Activated naive CD8-positive, alpha-beta T cell treated with anti-CD3 and anti-CD28 coated beads, Interleukin-2, amount 10 ng/mL, durations not matched to agents 7 days and 5 days (primary cell): ENCODE data around the gene SELENOT. TPM values are rescaled to one million over a fixed set of nuclear protein-coding genes. Genes with fewer than 3 reads are reported as not detected.
"Not testable (repeated sequence)": the region's sequence is repeated elsewhere in the genome, so short reads cannot be mapped to it uniquely, and the experiment has no call there.

Source experiments
- ATAC-seq: fragments of 150-1000 bp; cut with Tn5 transposase; one replicate; pipeline ENCODE4 v1.10.0; 2021; ENCODE audit warnings: low read depth, moderate library complexity
- POLR2A ChIA-PET: fragments of 350-600 bp; sonication (Branson Sonifier 250); formaldehyde crosslinking; loops from one replicate; lab custom pipeline; 2021; ENCODE audit warnings: antibody characterized with exemption; lab: Charles Lee
- DNase-seq: peaks from one replicate; pipeline ENCODE4 v3.0.0; 2021
- H3K27ac Mint-ChIP-seq: one replicate; pipeline ENCODE4 v1.8.0; 2022; ENCODE audit warnings: mild to moderate bottlenecking, mixed read lengths
- H3K27me3 Mint-ChIP-seq: one replicate; pipeline ENCODE4 v1.8.0; 2022; ENCODE audit warnings: mild to moderate bottlenecking, moderate library complexity, mixed read lengths
- H3K36me3 Mint-ChIP-seq: one replicate; pipeline ENCODE4 v1.8.0; 2021; ENCODE audit warnings: mild to moderate bottlenecking, mixed read lengths
- H3K4me1 Mint-ChIP-seq: one replicate; pipeline ENCODE4 v1.8.0; 2021; ENCODE audit warnings: mixed read lengths
- H3K4me3 Mint-ChIP-seq: one replicate; pipeline ENCODE4 v1.8.0; 2022; ENCODE audit warnings: mild to moderate bottlenecking, moderate library complexity, mixed read lengths
- H3K9me3 Mint-ChIP-seq: one replicate; pipeline ENCODE4 v1.8.0; 2021; ENCODE audit warnings: mixed read lengths
- total RNA-seq, 2 experiments: library from RNA; stranded (reverse); gene quantifications; one replicate each; pipeline ENCODE4 v1.2.3, GENCODE V29; 2021

Gene SELENOT
- total RNA-seq, 2 experiments from 2014 or later = 92.5 to 94.2 TPM

DNA sequence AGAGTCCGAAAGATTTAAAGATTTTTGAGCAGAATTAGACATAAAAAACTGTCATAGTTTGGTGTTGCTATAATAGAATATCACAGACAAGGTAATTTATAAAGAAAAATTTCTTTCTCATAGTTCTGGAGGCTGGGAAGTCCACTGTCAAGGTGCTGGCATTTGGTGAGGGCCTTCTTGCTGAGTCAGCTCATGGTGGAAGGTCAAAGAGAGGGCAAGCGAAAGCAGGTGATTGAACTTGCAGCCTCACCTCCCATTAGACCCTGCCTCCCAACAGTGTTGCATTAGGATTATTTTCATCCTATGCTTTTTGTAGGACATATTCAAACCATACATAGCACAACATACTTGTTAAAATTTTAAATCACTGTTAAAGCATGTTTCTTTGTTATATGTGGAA is 9.9 kb downstream of the SELENOT start:
- Mint-ChIP-seq H3K9me3 (no peaks in the 10 kb centered on the region), H3K27me3 (no peaks in the 10 kb centered on the region), H3K4me1 (peaks cover 42% of the 10 kb centered on the region), H3K27ac (no peak overlapping the region), H3K4me3 (no peak overlapping the region), H3K36me3 (peaks cover 37% of the 10 kb centered on the region)
- ATAC-seq (no peak), DNase-seq (no peak)
- POLR2A ChIA-PET = interaction anchor here (0.7 kb wide), 1 partner anchor 69 kb away, joined by 3 read pairs; no protein-coding TSS in a partner anchor

DNA sequence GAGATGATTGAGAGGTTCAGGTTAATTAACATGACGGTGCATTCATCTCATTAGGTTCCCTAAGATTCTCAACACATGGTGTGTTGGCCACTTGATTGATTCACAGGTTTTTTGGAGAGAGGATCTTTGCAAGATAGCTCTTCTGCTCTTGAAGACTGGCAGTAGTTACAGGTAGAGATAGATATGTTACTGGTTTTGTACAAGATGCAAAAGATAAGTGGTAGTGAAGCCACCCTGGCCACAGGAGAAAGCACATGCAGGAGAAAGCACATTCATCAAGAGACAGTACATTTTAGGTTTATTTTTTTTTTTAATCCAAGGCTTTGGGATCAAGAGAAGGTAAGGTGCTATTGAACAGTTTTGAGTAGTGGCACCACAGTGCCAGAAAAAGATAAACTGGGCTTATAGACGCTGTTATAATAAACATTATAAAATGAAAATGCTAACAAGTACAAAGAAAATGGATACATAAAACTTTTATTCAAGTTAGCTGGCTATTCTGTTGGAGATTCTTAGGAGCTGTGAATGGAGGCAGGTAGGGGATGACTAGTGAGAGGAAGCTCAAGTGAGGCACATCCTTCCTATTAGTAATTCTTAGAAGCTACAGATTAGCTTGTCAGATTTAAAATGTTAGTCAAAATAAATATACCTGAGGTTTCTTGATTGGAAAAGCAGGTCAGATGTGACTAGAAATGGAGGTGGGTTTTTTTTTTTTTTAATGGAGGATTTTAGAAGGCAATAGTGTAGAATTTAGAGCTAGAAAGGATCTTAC is 10.8 kb downstream of the SELENOT start:
- Mint-ChIP-seq H3K9me3 (no peaks in the 10 kb centered on the region), H3K36me3 (peaks cover 45% of the 10 kb centered on the region), H3K27me3 (no peaks in the 10 kb centered on the region), H3K27ac (peak overlapping the region; percentile 52), H3K4me3 (peak overlapping the region; percentile 1), H3K4me1 (peaks cover 38% of the 10 kb centered on the region)
- DNase-seq = no peak
- no peak for ATAC-seq
- POLR2A ChIA-PET = interaction anchor here (0.7 to 1.2 kb wide), 3 partner anchors 11 to 587 kb away, joined by 3 to 6 read pairs (median 3); partner anchors contain the start of gene SELENOT

DNA sequence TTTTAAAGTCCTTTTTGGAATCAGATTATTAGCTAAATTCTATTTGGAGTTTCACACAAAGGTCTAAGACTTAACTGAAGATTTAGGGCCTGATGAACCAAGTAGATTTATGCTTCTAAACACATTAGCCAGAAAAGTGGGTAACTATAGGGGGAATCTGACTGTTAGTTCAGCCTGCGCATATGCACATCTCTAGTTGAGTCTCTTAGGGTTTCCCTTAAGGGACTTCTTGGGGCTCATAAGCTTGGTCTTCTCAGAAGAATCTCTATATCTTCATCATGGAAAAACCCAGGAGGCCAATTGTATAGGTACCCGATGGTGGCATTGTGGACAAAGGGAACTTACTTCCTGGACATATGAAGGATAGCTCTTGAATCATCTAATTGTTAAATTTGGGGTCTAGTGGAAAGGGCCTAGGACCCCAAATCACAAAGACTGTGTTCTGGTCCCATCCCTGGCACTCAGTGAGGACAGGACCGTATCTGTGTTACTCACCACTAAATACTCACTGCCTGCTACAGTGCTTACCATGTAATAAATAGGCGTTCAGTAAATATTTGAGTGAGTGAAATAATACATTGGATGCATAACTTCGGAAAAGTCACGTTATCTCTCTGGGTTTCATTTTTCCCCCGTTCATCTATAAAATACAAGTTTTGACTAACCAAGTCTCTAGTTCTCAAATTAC is 17.0 kb downstream of the SELENOT start:
- ATAC-seq = no peak
- Mint-ChIP-seq H3K4me1 (peaks cover 12% of the 10 kb centered on the region), H3K4me3 (no peak overlapping the region), H3K27ac (no peak overlapping the region), H3K27me3 (no peaks in the 10 kb centered on the region), H3K36me3 (peaks cover 28% of the 10 kb centered on the region), H3K9me3 (no peaks in the 10 kb centered on the region)
- no peak for DNase-seq
- POLR2A ChIA-PET = interaction anchor here (1.6 to 1.7 kb wide), 2 partner anchors 9 to 14 kb away, joined by 3 to 6 read pairs; no protein-coding TSS in a partner anchor

GRCh38 chr3:150622955-150623354 is 19.8 kb downstream of the SELENOT start:
- H3K9me3 Mint-ChIP-seq, H3K4me3 Mint-ChIP-seq, H3K27me3 Mint-ChIP-seq, POLR2A ChIA-PET, ATAC-seq, DNase-seq, H3K27ac Mint-ChIP-seq: not testable (repeated sequence)
- Mint-ChIP-seq H3K4me1 (peaks cover 12% of the 10 kb centered on the region), H3K36me3 (peaks cover 32% of the 10 kb centered on the region)

DNA sequence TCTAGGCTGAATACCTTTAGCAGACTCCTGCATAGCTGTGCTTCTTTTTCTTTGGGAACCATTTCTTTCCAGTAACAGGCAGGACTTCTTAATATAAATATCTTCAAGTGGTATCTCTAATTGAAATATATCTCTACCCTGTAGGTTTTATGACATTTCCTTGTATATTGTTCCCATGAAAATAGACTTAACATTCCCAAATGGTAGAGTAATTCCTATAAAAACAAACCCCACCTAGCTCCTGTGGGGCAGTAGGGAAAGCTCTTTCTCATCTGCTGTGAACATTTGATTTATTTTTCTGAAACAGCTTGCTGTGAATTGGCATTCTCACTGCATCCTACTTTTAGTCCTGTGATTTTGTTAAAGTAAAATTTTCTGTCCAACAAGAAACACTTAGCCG is 20.8 kb downstream of the SELENOT start:
- no peak for DNase-seq
- Mint-ChIP-seq H3K27me3 (no peaks in the 10 kb centered on the region), H3K4me3 (no peak overlapping the region), H3K9me3 (no peaks in the 10 kb centered on the region), H3K4me1 (peaks cover 12% of the 10 kb centered on the region), H3K36me3 (peaks cover 24% of the 10 kb centered on the region), H3K27ac (no peak overlapping the region)
- no peak for ATAC-seq
- POLR2A ChIA-PET = no interaction called here

GRCh38 chr3:150626148-150626930 is 23.2 kb downstream of the SELENOT start:
- DNase-seq (no peak), ATAC-seq (no peak)
- Mint-ChIP-seq H3K4me3 (no peak overlapping the region), H3K4me1 (peaks cover 10% of the 10 kb centered on the region), H3K27me3 (no peaks in the 10 kb centered on the region), H3K9me3 (no peaks in the 10 kb centered on the region), H3K27ac (no peak overlapping the region), H3K36me3 (peaks cover 30% of the 10 kb centered on the region)
- POLR2A ChIA-PET = interaction anchor here (1.2 kb wide), 1 partner anchor 23 kb away, joined by 3 read pairs; the partner anchor contains the start of gene SELENOT

DNA sequence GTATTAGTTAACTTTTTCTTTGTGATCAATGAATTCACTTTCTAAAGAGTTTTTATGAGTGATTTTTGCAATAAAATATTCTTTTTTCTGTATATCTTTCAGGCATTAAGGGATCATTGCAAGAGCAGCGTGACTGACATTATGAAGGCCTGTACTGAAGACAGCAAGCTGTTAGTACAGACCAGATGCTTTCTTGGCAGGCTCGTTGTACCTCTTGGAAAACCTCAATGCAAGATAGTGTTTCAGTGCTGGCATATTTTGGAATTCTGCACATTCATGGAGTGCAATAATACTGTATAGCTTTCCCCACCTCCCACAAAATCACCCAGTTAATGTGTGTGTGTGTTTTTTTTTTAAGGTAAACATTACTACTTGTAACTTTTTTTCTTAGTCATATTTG is 24.4 kb downstream of the SELENOT start:
- DNase-seq (no peak), ATAC-seq (no peak)
- Mint-ChIP-seq H3K4me1 (peaks cover 7% of the 10 kb centered on the region), H3K4me3 (no peak overlapping the region), H3K27ac (no peak overlapping the region), H3K9me3 (no peaks in the 10 kb centered on the region), H3K36me3 (peaks cover 31% of the 10 kb centered on the region), H3K27me3 (no peaks in the 10 kb centered on the region)
- POLR2A ChIA-PET = no interaction called here

GRCh38 chr3:150631515-150632221 is 28.5 kb downstream of the SELENOT start:
- Mint-ChIP-seq H3K36me3 (peaks cover 18% of the 10 kb centered on the region), H3K27me3 (no peaks in the 10 kb centered on the region), H3K27ac (no peak overlapping the region), H3K9me3 (no peaks in the 10 kb centered on the region), H3K4me1 (peaks cover 21% of the 10 kb centered on the region), H3K4me3 (no peak overlapping the region)
- ATAC-seq (no peak), DNase-seq (no peak)
- POLR2A ChIA-PET = interaction anchor here (1.0 kb wide), 1 partner anchor 86 kb away, joined by 3 read pairs; the partner anchor contains the start of gene SERP1

GRCh38 chr3:150635076-150635475 is 32.0 kb downstream of the SELENOT start:
- Mint-ChIP-seq H3K27ac (peak overlapping the region; percentile 81), H3K4me1 (peaks cover 23% of the 10 kb centered on the region), H3K9me3 (no peaks in the 10 kb centered on the region), H3K27me3 (peaks cover under 1% of the 10 kb centered on the region), H3K4me3 (peak overlapping the region; percentile 63), H3K36me3 (peaks cover 8% of the 10 kb centered on the region)
- no peak for DNase-seq
- ATAC-seq = no peak
- POLR2A ChIA-PET = interaction anchor here (0.9 to 2.4 kb wide), 7 partner anchors 29 to 127 kb away, joined by 3 to 13 read pairs (median 9); partner anchors contain the start of genes EIF2A, ERICH6, SELENOT and SERP1

DNA sequence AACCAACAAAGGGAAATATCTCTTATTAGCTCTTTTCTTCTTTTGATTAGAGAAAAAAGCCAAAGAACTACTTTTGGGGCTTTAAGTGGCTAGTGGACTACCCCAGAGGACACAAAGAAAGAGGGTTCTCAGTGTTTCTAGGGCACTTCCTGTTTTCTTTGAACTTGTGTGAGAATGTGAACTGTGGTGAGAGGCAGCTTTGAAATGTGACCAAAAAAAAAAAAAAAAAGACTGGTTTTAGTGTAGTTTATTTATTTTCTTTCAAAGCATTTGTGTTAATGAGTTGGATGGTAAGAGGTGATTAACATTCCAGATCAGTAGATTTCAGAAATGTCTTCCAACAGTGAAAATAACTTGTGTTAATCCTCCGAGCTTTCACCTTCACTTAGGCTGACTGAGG is 32.4 kb downstream of the SELENOT start:
- H3K27me3 Mint-ChIP-seq = peaks cover 2% of the 10 kb centered on the region
- DNase-seq = no peak
- peak overlapping the region; percentile 81 for H3K27ac Mint-ChIP-seq
- H3K4me3 Mint-ChIP-seq = peak overlapping the region; percentile 63
- H3K4me1 Mint-ChIP-seq = peaks cover 22% of the 10 kb centered on the region
- H3K36me3 Mint-ChIP-seq = peaks cover 6% of the 10 kb centered on the region
- no peaks in the 10 kb centered on the region for H3K9me3 Mint-ChIP-seq
- ATAC-seq = peak; percentile 92
- POLR2A ChIA-PET = interaction anchor here (0.7 to 2.4 kb wide), 8 partner anchors 29 to 127 kb away, joined by 3 to 13 read pairs (median 8); partner anchors contain the start of genes EIF2A, ERICH6, SELENOT and SERP1

DNA sequence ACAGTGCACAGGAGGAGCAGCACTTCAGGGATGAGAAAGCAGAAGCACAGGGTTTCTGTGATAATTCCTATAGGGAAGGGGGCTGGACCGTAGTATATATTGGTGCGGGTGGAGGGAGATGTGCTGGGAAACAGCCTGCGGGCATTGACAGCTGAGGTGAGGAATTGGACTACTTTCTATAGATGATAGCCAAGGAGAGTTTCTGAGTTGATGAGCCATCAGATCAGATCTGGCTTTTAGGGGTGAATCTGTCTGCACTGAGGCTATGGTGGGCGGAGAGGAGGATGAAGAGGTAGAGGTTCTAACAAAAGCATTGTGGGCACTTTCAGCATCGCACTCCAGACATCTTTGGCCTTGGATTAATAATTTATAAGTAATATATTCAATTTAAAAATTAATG is 33.1 kb downstream of the SELENOT start:
- Mint-ChIP-seq H3K9me3 (no peaks in the 10 kb centered on the region), H3K27ac (peak overlapping the region; percentile 81), H3K36me3 (peaks cover 3% of the 10 kb centered on the region), H3K27me3 (peaks cover 3% of the 10 kb centered on the region), H3K4me1 (peaks cover 21% of the 10 kb centered on the region), H3K4me3 (peak overlapping the region; percentile 63)
- no peak for DNase-seq
- no peak for ATAC-seq
- POLR2A ChIA-PET = interaction anchor here (1.3 to 2.4 kb wide), 3 partner anchors 30 to 66 kb away, joined by 4 to 11 read pairs (median 9); partner anchors contain the start of gene SELENOT

DNA sequence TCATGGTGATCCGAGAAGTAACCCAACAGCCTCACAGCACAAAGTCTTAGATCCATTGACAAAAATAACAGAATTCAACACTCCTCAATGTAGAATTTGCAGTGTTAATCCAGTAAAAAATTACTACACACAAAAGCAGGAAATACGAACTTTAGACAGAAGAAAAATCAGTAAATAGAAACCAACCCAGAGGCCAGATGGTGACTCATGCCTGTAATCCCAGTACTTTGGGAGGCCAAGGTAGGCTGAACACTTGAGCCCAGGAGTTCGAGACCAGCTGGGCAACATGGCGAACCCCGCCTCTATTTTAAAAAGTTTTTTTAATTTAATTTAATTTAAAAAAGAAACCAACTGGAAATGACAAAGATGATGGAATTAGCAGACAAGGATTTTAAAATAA is 36.1 kb downstream of the SELENOT start:
- Mint-ChIP-seq H3K9me3 (no peaks in the 10 kb centered on the region), H3K4me1 (peaks cover 24% of the 10 kb centered on the region), H3K27me3 (peaks cover 21% of the 10 kb centered on the region), H3K36me3 (peaks cover under 1% of the 10 kb centered on the region), H3K4me3 (no peak overlapping the region), H3K27ac (no peak overlapping the region)
- ATAC-seq (no peak), DNase-seq (no peak)
- POLR2A ChIA-PET = interaction anchor here (1.9 kb wide), 1 partner anchor 36 kb away, joined by 6 read pairs; the partner anchor contains the start of gene SELENOT
